ENCODE measurements around the gene RABGAP1L. TPM values are rescaled to one million over a fixed set of nuclear protein-coding genes. Genes with fewer than 3 reads are reported as not detected.
"Not testable (repeated sequence)": the region's sequence is repeated elsewhere in the genome, so short reads cannot be mapped to it uniquely, and the experiment has no call there.

RABGAP1L gene
- total RNA-seq, 3 donors from 2014 or later: 46.1 to 74.7 (median 59.2) TPM

DNA sequence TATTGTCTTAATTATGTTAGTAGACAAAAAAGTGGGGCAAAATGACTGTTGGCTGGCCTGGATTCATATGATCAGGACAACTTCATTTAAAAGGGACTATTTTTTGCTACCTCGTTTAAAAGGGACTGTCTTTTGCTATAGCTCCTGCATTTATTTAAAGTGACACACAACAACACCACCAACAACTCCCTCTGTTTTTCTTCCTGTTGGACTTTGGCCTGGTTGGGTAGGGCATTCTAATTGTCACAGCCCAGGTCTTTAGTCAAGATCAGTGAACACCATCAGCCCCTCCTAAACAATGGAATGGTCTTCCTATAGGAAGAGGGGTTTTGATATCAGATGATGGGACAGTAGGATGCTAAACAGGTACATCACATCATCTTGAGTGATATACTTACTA lies 530.2 kb downstream of the RABGAP1L start:
- peak in 1 of 3 donors; percentile 38 for DNase-seq
- no peaks in the 10 kb centered on the region for H3K36me3 ChIP-seq (ENCODE audit: low read depth)
- H3K9me3 ChIP-seq: no peaks in the 10 kb centered on the region
- peak; percentile 78 for ATAC-seq
- no peaks in the 10 kb centered on the region for H3K4me1 ChIP-seq (ENCODE audit: low read depth)
- no peak overlapping the region for H3K4me3 ChIP-seq
- intact Hi-C loops (cut with DNase I, micrococcal nuclease): no loop called here
- TF ChIP-seq CTCF (IDR thresholded peaks at IDR 0.05): no peak

GRCh38 chr1:174690266-174690665 lies 530.9 kb downstream of the RABGAP1L start:
- Histone ChIP-seq H3K4me1 (ENCODE audit: low read depth) (no peaks in the 10 kb centered on the region), H3K36me3 (ENCODE audit: low read depth) (no peaks in the 10 kb centered on the region), H3K4me3 (no peak overlapping the region), H3K9me3 (no peaks in the 10 kb centered on the region)
- intact Hi-C loops (cut with DNase I, micrococcal nuclease): no loop called here
- no peak for TF ChIP-seq CTCF (IDR thresholded peaks at IDR 0.05)
- no peak for DNase-seq
- ATAC-seq: no peak

- intact Hi-C loops (cut with DNase I, micrococcal nuclease): no loop called here
- DNase-seq: no peak
- no peaks in the 10 kb centered on the region for H3K4me1 ChIP-seq (ENCODE audit: low read depth)
- H3K9me3 ChIP-seq: no peaks in the 10 kb centered on the region
- TF ChIP-seq CTCF (IDR thresholded peaks at IDR 0.05): no peak
- no peak overlapping the region for H3K4me3 ChIP-seq
- H3K36me3 ChIP-seq (ENCODE audit: low read depth): no peaks in the 10 kb centered on the region
- no peak for ATAC-seq
Observed at GRCh38 chr1:174692313-174692712, 533.0 kb downstream of the RABGAP1L start.

GRCh38 chr1:174693085-174693484 lies 533.8 kb downstream of the RABGAP1L start:
- ATAC-seq: no peak
- intact Hi-C loops (cut with DNase I, micrococcal nuclease): no loop called here
- H3K4me3 ChIP-seq: no peak overlapping the region

DNA sequence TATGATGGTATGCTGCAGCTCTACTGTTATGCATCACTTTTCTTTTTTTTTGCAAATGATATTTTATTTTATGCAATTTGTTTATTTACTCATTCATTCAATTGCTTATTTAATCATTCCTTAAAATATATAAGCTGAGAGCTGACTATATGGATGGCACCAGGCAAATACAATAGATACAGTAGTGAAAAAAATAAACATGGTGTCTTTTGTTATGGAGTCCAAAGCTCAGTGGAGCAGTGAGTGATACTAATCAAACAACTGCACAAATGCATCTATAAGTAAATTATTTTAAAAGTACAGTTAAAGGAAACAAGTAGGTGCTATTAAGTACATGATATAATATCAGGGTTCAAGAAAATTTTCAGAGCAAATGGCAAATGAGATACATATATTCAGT lies 534.2 kb downstream of the RABGAP1L start:
- H3K4me1 ChIP-seq (ENCODE audit: low read depth); ATAC-seq; intact Hi-C loops (cut with DNase I, micrococcal nuclease); H3K9me3 ChIP-seq; H3K4me3 ChIP-seq; H3K36me3 ChIP-seq (ENCODE audit: low read depth); DNase-seq: not testable (repeated sequence)

More at GRCh38 chr1:174693085-174693484, 533.8 kb downstream of the RABGAP1L start:
- Histone ChIP-seq H3K36me3 (ENCODE audit: low read depth) (no peaks in the 10 kb centered on the region), H3K9me3 (no peaks in the 10 kb centered on the region), H3K4me1 (ENCODE audit: low read depth) (no peaks in the 10 kb centered on the region)
- DNase-seq: no peak
- TF ChIP-seq CTCF (IDR thresholded peaks at IDR 0.05): no peak

- DNase-seq (no peak), ATAC-seq (no peak)
- TF ChIP-seq CTCF (IDR thresholded peaks at IDR 0.05): no peak
- Histone ChIP-seq H3K4me3 (no peak overlapping the region), H3K9me3 (no peaks in the 10 kb centered on the region), H3K4me1 (ENCODE audit: low read depth) (no peaks in the 10 kb centered on the region), H3K36me3 (ENCODE audit: low read depth) (no peaks in the 10 kb centered on the region)
- intact Hi-C loops (cut with DNase I, micrococcal nuclease): no loop called here
Observed at GRCh38 chr1:174696026-174696821, 536.9 kb downstream of the RABGAP1L start.

Data from mucosa of descending colon (tissue), 3 donors.